ENCODE data around the gene POLQ. TPM values are rescaled to one million over a fixed set of nuclear protein-coding genes. Genes with fewer than 3 reads are reported as not detected.

Gene POLQ
- total and polyA plus RNA-seq, 10 of the 15 experiments (the other 5 are each of a cell fraction or from before 2014, with no cell fraction given) = 3.3 to 22.4 (median 15.9) TPM

DNA sequence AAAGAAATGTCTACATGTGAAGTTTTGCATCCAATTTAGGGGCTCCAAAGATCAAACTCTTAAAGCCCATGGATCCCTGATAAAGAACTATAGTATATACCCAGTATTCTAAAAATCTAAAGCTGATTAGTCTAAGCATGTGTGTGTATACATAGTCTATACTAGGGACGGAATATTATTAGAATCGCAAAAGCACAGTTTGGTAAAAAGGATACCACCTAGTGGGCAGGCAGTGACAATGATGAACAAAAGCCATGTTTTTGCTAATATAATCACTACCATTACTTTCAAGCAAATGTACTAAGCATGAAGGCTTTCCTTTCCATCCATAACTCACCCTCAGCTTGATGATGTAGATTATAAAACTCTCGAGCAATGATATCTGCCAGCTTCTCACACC lies 16.5 kb downstream of the POLQ start:
- ChIA-PET POLR2A (interaction anchor here (0.6 to 1.4 kb wide), 3 partner anchors 9 to 27 kb away, joined by 3 read pairs; no protein-coding TSS in a partner anchor), SMC1A (ENCODE audit: uncharacterized antibody, unreplicated experiment) (interaction anchor here (1.5 to 2.1 kb wide), 2 partner anchors 10 to 12 kb away, joined by 4 to 6 read pairs; no protein-coding TSS in a partner anchor), RAD21 (ENCODE audit: unreplicated experiment) (no interaction called here), CTCF (interaction anchor here (0.9 to 3.1 kb wide), 5 partner anchors 9 to 734 kb away, joined by 3 to 7 read pairs (median 5); no protein-coding TSS in a partner anchor)
- intact Hi-C loops (cut with micrococcal nuclease; ENCODE audit: unreplicated experiment) = no loop called here
- Histone ChIP-seq H3K4me2 (ENCODE audit: control insufficient read depth, insufficient read depth) (no peak overlapping the region), H3K9me3 (replicated peaks; ENCODE audit: control insufficient read depth, insufficient read depth, low read length) (no peaks in the 10 kb centered on the region), H3K79me2 (ENCODE audit: control insufficient read depth, insufficient read depth, low read length) (no peaks in the 10 kb centered on the region), H3K36me3 (ENCODE audit: control insufficient read depth in 2 of 2, insufficient read depth in 2 of 2, low read length in 1 of 2) (peaks cover 4 to 19% of the 10 kb centered on the region in 2 experiments), H3K9ac (ENCODE audit: control insufficient read depth, insufficient read depth, low read length) (no peak overlapping the region), H4K20me1 (ENCODE audit: control insufficient read depth, insufficient read depth) (no peaks in the 10 kb centered on the region), H3K4me3 (no peak overlapping the region), H3K27ac (ENCODE audit: control insufficient read depth, insufficient read depth) (no peak overlapping the region), H2AFZ (ENCODE audit: control insufficient read depth, low read depth, low read length) (no peak overlapping the region), H3K4me1 (ENCODE audit: control insufficient read depth, insufficient read depth, low read length) (no peaks in the 10 kb centered on the region), H3K27me3 (replicated peaks in 1 of 2; ENCODE audit: control insufficient read depth in 2 of 2, insufficient read depth in 2 of 2, low read length in 1 of 2) (no peaks in the 10 kb centered on the region)
- in situ Hi-C loops (cut with MboI) = no loop called here
- BruUV-seq (replicated peaks) = no TSS peak
- peak; percentile 67 for ATAC-seq
- TF ChIP-seq, protein P1, sequence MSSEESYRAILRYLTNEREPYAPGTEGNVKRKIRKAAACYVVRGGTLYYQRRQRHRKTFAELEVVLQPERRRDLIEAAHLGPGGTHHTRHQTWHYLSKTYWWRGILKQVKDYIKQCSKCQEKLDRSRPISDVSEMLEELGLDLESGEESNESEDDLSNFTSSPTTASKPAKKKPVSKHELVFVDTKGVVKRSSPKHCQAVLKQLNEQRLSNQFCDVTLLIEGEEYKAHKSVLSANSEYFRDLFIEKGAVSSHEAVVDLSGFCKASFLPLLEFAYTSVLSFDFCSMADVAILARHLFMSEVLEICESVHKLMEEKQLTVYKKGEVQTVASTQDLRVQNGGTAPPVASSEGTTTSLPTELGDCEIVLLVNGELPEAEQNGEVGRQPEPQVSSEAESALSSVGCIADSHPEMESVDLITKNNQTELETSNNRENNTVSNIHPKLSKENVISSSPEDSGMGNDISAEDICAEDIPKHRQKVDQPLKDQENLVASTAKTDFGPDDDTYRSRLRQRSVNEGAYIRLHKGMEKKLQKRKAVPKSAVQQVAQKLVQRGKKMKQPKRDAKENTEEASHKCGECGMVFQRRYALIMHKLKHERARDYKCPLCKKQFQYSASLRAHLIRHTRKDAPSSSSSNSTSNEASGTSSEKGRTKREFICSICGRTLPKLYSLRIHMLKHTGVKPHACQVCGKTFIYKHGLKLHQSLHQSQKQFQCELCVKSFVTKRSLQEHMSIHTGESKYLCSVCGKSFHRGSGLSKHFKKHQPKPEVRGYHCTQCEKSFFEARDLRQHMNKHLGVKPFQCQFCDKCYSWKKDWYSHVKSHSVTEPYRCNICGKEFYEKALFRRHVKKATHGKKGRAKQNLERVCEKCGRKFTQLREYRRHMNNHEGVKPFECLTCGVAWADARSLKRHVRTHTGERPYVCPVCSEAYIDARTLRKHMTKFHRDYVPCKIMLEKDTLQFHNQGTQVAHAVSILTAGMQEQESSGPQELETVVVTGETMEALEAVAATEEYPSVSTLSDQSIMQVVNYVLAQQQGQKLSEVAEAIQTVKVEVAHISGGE (CRISPR knock-in tag; IDR thresholded peaks at IDR 0.05) = no peak
- 0 out of 2 replicates have a peak, but pooled peaks have one; percentile 13 for TF ChIP-seq RAD21 (IDR thresholded peaks at IDR 0.05; ENCODE audit: insufficient read depth, low read depth, low read length)
- TF ChIP-seq, protein P2, sequence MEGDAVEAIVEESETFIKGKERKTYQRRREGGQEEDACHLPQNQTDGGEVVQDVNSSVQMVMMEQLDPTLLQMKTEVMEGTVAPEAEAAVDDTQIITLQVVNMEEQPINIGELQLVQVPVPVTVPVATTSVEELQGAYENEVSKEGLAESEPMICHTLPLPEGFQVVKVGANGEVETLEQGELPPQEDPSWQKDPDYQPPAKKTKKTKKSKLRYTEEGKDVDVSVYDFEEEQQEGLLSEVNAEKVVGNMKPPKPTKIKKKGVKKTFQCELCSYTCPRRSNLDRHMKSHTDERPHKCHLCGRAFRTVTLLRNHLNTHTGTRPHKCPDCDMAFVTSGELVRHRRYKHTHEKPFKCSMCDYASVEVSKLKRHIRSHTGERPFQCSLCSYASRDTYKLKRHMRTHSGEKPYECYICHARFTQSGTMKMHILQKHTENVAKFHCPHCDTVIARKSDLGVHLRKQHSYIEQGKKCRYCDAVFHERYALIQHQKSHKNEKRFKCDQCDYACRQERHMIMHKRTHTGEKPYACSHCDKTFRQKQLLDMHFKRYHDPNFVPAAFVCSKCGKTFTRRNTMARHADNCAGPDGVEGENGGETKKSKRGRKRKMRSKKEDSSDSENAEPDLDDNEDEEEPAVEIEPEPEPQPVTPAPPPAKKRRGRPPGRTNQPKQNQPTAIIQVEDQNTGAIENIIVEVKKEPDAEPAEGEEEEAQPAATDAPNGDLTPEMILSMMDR (IDR thresholded peaks at IDR 0.05 in 2 of 3, conservative IDR thresholded peaks at IDR 0.05 in 1 of 3; ENCODE audit: control insufficient read depth in 2 of 3, extremely low read depth in 1 of 3, insufficient read depth in 1 of 3, low read depth in 3 of 3, low read length in 3 of 3) = peak; percentile 29 to 47 (median 37); a peak in 4 of 6 replicates
- no peak for DNase-seq (ENCODE audit: low read depth, low spot score)
- WGBS (ENCODE audit: insufficient coverage, insufficient replicate concordance, low lambda C conversion rate, missing lambda C conversion rate) = 85% methylated on average over 3 of the region's 3 CpGs
- FAIRE-seq = peak; percentile 44

Data from GM12878 (cell line).